HG03354 (cell line): ENCODE results near the gene ZNF786.
"Not testable (repeated sequence)": the region's sequence is repeated elsewhere in the genome, so short reads cannot be mapped to it uniquely, and the experiment has no call there.

ENCODE experiments used
- ATAC-seq: cut with Tn5 transposase; IDR thresholded peaks from one replicate; pipeline ENCODE4 v1.9.1; 2021; ENCODE audit warnings: mild to moderate bottlenecking; ENCODE audit not compliant: unreplicated experiment, poor library complexity, severe bottlenecking

ZNF786 gene, protein sequence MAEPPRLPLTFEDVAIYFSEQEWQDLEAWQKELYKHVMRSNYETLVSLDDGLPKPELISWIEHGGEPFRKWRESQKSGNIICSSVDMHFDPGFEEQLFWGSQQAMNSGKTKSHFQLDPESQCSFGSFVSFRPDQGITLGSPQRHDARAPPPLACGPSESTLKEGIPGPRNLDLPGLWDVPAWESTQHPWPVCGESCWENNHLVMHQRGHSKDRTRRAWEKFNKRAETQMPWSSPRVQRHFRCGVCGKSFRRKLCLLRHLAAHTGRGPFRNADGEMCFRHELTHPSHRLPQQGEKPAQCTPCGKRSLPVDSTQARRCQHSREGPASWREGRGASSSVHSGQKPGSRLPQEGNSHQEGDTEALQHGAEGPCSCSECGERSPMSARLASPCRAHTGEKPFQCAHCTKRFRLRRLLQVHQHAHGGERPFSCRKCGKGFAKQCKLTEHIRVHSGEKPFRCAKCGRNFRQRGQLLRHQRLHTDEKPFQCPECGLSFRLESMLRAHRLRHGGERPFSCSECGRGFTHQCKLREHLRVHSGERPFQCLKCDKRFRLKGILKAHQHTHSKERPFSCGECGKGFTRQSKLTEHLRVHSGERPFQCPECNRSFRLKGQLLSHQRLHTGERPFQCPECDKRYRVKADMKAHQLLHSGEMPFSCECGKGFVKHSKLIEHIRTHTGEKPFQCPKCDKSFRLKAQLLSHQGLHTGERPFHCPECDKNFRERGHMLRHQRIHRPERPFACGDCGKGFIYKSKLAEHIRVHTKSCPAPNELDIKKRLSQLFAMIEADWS

DNA sequence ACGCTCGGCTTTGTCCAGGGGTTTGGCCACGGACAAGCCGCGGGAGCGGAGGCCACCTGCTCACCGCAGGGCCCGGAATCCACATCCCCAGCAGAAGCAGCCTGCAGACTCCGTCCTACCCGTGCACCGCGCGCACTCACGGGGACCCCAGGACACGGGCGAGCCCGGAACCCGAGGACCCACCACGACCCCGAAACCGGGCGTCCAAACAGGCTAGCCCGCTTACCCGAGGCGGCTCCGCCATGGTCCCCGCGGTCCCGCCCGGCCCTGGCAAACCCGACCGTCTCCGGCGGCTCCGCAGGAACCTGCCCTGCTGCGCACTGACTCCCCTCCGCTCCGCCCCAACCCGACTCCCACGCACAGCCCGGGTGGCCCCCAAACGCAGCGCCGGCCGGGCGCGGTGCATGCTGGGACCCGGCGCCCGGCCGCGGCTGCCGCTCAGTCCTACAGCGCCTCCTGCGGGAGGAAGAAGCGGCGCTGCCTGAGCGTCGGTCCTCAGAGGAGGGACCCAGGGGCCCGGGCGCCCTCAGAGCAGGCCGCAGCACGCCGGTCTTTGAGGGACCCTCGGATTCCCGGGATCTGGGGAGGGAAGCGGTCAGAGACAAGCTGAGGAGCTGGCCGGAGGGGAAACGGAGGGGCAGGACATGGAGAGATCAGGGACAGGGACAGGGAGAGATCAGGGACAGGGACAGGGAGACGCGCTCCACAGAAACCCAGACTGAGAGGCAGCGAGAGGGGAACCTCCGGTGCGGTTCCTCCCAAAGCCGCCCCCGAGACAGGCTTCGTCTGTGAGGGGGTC lies at the start of gene ZNF786:
Gene ZNF786, minus strand, starts transcription at position 322 of the 799 bp plus-strand sequence. Its CDS starts 78 bp downstream, at position 244.
- ATAC-seq: peak; percentile 87

DNA sequence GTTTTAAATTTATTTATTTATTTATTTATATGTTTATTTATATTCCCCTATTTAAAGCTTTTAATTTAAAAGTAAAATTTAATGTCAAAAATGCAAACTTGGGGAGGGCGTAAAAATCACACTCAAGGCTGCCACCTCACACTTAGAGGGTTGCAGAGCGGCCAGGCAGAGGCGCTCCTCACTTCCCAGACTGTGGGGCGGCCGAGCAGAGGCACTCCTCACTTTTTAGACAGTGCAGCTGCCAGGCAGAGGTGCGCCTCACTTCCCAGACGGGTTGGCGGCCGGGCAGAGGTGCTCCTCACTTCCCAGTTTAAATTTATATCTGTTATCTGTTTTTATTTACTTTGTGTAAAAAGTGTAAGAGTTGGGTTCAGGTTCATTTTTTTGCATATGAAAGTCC lies 45.6 kb upstream of the ZNF786 start:
- no peak for ATAC-seq

DNA sequence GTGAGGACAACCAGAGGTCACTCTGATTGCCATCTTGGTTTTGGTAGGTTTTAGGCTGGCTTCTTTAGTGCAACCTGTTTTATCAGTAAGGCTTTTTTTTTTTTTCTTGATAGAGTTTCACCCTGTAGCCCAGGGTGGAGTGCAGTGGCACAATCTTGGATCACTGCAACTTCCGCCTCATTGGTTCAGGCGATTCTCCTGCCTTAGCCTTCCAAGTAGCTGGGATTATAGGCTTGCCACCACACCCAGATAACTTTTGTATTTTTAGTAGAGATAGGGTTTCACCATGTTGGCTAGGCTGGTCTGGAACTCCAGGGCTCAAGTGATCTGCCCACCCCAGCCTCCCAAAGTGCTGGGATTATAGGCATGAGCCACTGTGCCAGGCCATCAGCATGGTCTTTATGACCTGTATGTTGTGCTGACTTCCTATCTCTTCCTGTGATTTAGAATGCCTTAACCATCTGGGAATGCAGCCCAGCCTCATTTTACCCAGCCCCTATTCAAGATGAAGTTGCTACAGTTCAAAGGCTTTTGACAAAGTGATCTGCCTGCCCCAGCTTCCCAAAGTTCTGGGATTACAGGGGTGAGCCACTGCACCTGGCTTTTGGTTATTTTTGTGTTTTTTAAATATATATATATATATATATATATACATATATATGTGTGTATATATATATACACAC lies 42.7 kb upstream of the ZNF786 start:
- no peak for ATAC-seq

DNA sequence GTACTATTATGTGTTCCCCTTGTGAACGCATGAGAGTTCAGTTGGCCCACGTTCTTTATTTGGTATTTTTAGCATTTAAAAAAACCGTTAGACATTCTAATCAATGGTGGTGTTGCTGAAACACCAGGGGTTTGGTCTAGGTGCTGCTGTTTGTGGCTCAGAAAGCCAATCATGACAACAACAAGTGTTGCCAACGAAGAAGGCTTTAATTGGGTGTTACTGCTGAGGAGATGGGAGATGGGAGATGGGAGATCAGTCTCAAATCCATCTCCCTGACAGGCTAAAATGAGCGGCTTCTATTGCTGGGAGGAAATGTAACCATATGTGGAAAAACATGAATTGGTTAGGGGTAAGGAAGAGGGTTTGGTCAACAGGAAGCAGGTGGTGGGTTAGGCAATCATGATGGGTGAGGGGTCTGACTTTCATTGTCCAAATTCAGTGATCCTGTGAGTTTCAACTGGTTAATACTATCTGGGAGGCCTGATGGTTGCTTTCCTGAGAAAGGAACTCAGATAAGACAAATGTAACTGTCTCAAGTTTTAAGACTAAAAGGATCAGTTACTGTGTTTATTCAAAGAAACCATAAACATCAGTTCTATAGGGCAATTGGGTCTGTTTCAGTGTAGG lies 40.2 kb upstream of the ZNF786 start:
- ATAC-seq: no peak

DNA sequence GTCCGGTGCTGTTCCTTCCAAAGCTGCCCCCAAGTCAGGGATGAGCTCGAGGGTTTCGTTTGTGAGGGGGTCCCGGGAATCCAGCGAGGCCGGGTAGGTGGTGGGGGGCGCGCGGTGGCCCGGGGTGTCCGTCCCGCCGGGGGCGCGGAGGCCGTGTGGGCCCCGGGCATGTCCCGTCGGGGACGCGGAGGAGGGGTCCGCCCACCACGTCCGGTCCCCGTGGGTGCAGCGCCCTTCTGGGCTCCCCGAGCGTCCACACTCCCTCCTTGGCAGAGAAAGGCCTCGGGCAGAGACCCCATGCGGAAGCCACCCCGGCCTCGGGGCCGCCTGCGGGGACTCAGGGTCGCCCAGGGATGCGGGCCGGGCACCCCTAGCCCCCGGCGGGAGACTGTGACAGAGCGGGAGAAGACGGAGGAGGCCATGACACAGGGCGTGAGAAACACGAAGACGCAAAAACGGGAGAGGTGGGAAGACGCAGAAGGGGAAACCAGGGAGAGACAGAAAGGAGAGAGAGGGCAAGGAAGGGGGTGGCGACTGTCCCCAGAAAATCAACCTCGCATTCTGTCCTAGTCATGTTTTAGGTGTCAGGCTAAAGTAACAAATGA lies 36.2 kb upstream of the ZNF786 start:
- peak; percentile 60 for ATAC-seq

DNA sequence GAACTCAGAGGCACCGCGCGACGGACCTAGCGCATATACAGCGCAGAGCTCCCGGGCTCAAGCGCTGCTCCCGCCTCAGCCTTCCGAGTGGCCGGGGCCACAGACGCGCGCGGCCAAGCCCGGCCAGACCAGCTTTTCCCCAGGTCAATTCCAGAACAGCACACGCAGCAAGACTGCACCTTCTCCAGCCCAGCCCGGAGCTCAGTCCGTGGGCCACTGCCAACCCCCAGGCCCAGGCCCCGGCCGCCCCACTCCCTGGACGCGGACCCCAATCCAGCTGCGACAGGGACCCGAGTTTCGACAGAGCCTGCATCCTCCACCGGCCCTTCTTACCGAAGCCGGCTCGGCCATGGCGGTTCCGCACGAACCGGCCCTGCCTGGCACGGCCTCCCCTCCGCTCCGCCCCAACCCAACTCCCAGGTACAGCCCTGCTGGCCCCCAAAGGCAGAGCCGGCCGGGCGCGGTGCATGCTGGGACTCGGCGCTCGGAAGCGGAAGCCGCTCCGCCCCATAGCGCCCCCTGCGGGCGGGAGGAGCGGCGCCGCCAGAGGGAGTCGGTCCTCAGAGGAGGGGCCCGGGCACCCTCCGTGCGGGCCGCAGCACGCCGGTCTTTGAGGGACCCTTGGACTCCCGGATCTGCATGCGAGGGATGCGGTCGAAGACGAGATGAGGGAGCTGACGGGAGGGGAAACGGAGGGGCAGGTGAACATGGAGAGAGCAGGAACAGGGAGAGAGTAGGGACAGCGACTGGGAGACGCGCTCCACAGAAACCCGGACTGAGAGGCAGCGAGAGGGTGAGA lies 35.5 kb upstream of the ZNF786 start, which contains the start of gene ZNF425:
Gene ZNF425, minus strand, starts transcription at position 462 of the 799 bp plus-strand sequence. Its CDS starts 111 bp downstream, at position 351.
- peak; percentile 85 for ATAC-seq

DNA sequence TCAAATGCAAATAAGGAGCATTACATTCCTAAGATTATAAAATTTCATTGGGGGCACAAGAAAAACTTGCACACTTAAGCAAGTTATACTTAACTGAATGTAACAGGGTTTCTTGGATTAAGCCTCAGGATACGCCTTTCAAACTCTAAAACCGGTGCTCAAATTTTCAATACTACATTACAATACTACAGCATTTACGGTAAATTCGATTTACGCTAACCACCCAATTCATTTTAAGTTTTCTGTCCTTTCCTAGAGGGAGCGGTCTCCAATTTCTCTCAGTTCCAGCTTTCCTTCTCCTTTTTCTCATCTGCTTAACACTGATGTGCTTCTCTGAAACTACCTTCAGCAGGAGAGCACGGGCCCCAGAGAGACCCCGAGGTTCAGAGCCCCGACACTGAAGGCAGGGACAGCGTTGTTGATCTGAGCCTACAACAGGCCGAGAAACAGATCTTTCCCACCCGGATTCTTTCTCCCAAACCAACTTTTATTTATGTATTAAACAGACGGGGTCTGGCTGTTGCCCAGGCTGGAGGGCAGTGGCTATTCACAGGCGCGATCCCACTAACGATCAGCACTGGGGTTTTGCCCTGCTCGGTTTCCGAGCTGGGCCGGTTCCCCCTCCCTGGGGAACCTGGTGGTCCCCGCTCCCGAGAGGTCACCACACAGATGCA lies 34.8 kb upstream of the ZNF786 start:
- no peak for ATAC-seq

DNA sequence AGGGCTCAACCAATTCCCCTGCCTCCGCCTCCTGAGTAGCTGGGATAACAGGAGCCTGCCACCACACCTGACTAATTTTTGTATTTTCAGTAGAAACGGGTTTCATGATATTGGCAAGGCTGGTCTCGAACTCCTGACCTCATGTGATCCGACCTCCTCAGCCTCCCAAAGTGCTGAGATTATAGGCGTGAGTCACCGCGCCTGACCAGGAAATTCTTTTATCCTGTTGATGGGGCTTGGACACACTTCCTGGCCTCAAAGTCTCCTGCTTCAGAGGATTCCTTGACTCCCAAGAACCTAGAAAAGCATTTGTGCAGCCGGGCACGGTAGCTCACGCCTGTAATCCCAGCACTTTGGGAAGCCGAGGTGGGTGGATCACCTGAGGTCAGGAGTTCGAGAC lies 19.5 kb upstream of the ZNF786 start:
- no peak for ATAC-seq

DNA sequence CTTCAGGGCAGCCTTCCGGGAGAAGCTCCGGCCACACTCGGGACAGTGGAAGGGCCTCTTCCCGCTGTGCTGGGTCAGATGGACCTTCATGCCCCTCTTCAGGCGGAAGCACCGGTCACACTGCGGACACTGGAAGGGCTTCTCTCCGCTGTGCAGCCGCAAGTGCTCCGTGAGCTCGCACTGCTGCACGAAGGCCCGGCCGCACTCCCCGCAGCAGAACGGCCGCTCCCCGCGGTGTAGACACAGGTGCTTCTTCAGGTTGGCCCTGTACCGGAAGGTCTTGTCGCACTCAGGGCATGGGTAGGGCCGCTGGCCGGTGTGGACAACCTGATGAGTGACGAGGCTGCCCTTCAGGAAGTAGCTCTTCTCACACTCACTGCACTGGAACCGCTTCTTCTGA lies 14.2 kb upstream of the ZNF786 start:
- no peak for ATAC-seq

DNA sequence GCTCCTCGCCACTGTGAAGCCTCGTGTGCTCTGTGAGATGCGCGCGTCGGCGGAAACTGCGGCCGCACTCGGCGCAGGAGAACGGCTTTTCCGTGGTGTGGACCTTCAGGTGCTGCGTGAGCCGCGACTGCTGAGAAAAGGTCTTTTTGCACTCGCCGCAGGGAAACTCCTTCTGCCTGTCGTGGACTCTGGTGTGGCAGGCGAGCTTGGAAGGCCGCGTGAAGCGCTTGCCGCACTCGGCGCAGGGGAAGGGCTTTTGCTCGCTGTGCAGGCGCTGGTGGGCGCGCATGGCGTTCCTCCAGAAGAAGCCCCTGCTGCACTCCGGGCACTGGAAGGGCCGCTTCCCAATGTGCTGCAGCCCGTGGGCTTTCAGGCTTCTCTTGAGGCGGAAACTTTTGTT lies 13.7 kb upstream of the ZNF786 start:
- ATAC-seq: no peak

DNA sequence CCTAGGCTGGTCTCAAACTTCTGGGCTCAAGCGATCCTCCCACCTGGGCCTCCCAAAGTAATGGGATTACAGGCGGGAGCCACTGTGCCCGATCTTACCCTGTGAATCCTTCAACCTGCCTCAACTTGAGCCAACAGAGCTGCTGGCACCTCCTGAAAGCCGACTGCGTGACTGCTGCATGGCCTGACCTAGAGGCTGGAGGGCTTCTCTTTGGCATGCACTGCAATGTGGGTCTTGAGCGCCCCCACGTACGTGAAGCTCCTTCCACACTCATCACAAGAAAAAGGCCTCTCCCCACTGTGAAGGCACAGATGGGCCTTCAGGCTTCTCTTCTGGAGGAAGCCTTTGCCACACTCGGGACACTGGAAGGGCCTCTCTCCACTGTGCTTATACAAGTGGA lies 12.9 kb upstream of the ZNF786 start:
- no peak for ATAC-seq

DNA sequence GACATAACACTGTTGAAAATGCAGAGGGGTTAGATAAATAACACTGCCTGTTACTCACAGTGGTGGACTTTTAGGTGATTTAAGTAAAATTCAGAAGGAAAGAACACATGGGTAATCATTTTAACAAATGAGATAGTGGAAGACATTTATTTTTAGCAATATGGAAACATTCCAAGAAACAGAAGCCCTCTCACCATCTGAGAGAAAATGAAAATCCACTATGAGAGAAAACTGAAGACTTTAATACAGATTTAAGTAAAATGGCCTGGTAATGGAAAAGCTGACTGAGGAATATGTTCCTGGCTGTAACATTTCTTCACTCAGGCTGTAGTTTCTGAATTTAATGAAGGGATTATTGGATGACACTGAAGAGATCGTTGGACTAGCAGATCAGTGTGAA lies 12.1 kb upstream of the ZNF786 start:
- ATAC-seq: no peak

DNA sequence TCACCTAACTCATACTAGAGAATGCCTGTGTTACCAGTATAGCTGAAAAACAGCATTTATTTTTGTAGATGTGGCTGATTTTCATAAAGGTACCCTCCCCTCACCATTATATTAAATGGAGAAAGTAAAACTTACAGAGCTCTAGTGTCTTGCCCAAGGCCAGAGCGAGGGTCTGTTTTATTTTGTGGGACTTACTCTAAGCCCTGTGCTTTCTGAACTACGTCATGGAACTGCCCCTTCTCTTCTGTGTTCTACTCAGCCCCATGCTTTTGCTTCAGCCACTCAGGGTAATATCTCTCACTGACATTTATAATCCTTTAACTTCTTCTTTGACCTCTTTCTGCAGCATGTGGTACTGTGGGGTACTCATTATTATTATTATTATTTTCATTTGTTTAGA lies 10.3 kb upstream of the ZNF786 start:
- no peak for ATAC-seq

DNA sequence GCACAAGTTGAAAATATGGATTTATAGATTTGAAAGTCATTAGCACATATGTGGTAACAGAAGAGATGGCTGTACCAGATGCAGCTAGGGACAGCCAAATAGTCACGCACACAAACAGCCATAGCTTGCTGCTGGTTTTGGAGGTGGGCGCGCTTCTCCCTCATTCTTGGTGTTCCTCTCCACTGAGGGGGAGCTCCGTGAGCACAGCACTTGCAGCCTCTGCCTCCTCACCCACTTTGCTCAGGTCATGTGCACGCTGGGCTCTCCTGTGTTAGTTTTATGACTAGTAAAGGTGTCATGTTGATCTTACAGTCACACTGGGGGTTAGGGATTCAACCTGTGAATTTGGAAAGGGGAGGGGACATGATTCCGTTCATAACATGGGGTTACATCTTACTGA lies 8.5 kb upstream of the ZNF786 start:
- ATAC-seq: no peak

DNA sequence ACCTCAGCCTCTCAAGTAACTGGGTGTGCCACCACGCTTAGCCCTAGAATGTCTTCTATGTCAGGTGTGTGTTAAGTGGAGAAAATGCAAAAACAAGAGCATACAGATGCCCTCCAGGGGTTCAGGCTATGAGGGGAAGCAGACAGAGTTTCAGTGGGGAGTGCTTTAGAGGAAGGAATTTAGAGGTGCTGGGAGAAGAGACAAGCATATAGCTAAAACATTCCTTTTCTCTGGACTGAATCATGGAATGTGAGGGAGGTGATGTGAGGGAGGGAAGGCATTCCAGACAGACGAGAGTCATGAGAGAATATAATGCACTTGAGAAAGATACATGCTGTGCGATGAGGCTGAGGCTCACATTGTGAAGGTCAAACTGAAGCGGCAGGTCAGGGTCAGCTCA lies 6.6 kb upstream of the ZNF786 start:
- ATAC-seq: no peak

DNA sequence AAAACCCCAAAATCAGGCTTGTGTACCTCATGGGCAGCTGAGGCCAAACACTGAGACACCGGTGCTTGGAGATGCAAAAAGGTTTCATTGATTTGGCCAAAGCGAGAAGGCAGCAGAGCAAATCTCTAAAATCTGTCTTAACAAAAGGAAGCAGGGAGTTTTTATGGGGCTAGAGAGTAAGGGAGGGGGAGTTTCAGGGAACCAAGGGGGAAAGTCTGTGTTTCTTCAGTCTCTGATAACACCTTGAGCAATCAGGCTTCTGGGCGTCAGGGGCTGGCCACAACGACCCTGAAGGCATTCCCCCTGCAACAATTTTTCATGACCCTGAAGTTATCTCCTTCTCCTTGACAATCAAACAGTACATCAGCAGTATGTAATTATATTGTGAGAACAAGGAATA lies 2.7 kb upstream of the ZNF786 start:
- ATAC-seq: no peak

DNA sequence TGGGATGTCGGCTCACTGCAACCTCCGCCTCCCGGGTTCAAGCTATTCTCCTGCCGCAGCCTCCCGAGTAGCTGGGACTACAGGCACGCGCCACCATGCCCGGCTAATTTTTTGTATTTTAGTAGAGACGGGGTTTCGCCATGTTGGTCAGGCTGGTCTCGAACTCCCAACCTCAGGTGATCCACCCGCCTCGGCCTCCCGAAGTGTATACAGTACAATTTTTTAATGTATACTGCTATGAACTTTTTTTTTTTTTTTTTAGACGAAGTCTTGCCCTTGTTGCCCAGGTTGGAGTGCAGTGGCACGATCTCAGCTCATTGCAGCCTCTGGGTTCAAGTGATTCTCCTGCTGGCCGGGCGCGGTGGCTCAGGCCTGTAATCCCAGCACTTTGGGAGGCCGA lies 1.7 kb upstream of the ZNF786 start:
- not testable (repeated sequence) for ATAC-seq

DNA sequence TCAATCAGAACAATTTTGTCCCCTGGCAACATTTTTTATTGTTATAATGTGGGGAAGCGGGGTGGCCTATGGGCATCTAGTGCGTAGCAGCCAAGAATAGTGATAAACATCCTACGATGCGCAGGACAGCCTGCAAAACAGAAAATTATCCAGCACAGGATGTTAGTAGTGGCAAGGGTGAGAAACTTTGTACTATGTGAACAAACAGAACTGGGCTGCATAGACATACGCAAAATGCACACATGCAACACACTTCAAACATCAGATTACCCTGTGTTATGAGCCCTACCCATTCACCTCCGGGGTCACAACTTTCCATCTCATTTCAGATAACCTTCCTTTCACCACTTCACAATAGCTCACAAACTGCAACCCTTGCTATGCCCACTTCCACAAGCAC lies 3.1 kb downstream of the ZNF786 start:
- no peak for ATAC-seq
